Liver (tissue), 3 donors: Measurements from ENCODE around the gene VDR.

Experiments used
- CTCF ChIP-seq: fragments of 150-350 bp; IDR thresholded peaks from 2 replicates; pipeline ENCODE4 v1.5.1; 2017; ENCODE audit warnings: improper control_type of control experiment, low read depth, low read length; ENCODE audit not compliant: missing input control
- GABPA ChIP-seq, 2 donors: IDR thresholded peaks in 1 of 2; conservative IDR thresholded peaks in 1 of 2; 2 replicates each; pipeline ENCODE4 v1.6.1; 2016; ENCODE audit warnings: antibody characterized with exemption in 2 of 2, mild to moderate bottlenecking in 1 of 2, moderate library complexity in 1 of 2
- HNF4G ChIP-seq: IDR thresholded peaks from 2 replicates; pipeline ENCODE4 v1.6.1; 2016; ENCODE audit warnings: antibody characterized with exemption
- MAX ChIP-seq: IDR thresholded peaks from 2 replicates; pipeline ENCODE4 v1.6.1; 2016; ENCODE audit warnings: antibody characterized with exemption
- donor health status: healthy.
- donor health status: healthy.

GRCh38 chr12:47939009-47939601, 34.3 kb upstream of the VDR start:
- TF ChIP-seq HNF4G (no peak), CTCF (no peak), GABPA (IDR thresholded peaks at IDR 0.05 in 1 of 2, conservative IDR thresholded peaks at IDR 0.05 in 1 of 2) (no peak), MAX (no peak)
